HEK293T (cell line): ENCODE measurements around the gene FTO.

ENCODE experiments used
- BHLHE40 ChIP-seq: fragments of 450-650 bp; IDR thresholded peaks from 2 replicates; pipeline ENCODE4 v1.6.1; 2016; ENCODE audit warnings: mild to moderate bottlenecking, moderate library complexity, borderline replicate concordance
- ELF4 ChIP-seq: fragments of 450-650 bp; IDR thresholded peaks from 2 replicates; pipeline ENCODE4 v1.6.1; 2017; ENCODE audit warnings: antibody characterized with exemption
- FOXA1 ChIP-seq: fragments of 450-650 bp; IDR thresholded peaks from 2 replicates; pipeline ENCODE4 v1.6.1; 2016; ENCODE audit warnings: mild to moderate bottlenecking
- FOXK2 ChIP-seq: fragments of 450-650 bp; IDR thresholded peaks from 2 replicates; pipeline ENCODE4 v1.6.1; 2016; ENCODE audit warnings: mild to moderate bottlenecking
- FOXM1 ChIP-seq: fragments of 450-650 bp; IDR thresholded peaks from 2 replicates; pipeline ENCODE4 v1.6.1; 2017; ENCODE audit warnings: mild to moderate bottlenecking, borderline replicate concordance
- HDGF ChIP-seq: fragments of 450-650 bp; IDR thresholded peaks from 2 replicates; pipeline ENCODE4 v1.6.1; 2017; ENCODE audit warnings: antibody characterized with exemption, borderline replicate concordance
- LEF1 ChIP-seq: fragments of 450-650 bp; IDR thresholded peaks from 2 replicates; pipeline ENCODE4 v1.6.1; 2017; ENCODE audit warnings: mild to moderate bottlenecking, borderline replicate concordance
- NFRKB ChIP-seq: fragments of 450-650 bp; IDR thresholded peaks from 2 replicates; pipeline ENCODE4 v1.6.1; 2016; ENCODE audit warnings: mild to moderate bottlenecking, moderate library complexity
- SP1 ChIP-seq: fragments of 450-650 bp; IDR thresholded peaks from 2 replicates; pipeline ENCODE4 v1.6.1; 2017
- SUZ12 ChIP-seq: fragments of 450-650 bp; IDR thresholded peaks from 2 replicates; pipeline ENCODE4 v1.6.1; 2016; ENCODE audit warnings: mild to moderate bottlenecking
- TARDBP ChIP-seq: fragments of 450-650 bp; IDR thresholded peaks from 2 replicates; pipeline ENCODE4 v1.6.1; 2016
- ZNF384 ChIP-seq: fragments of 450-650 bp; IDR thresholded peaks from 2 replicates; pipeline ENCODE4 v1.6.1; 2016

- TF ChIP-seq SP1: no peak
- TF ChIP-seq BHLHE40: no peak
- TF ChIP-seq SUZ12: no peak
- TF ChIP-seq TARDBP: no peak
- TF ChIP-seq ZNF384: no peak
- no peak for TF ChIP-seq NFRKB
- no peak for TF ChIP-seq FOXA1
- TF ChIP-seq ELF4: no peak
- TF ChIP-seq FOXM1: no peak
- TF ChIP-seq FOXK2: no peak
- TF ChIP-seq HDGF: no peak
- TF ChIP-seq LEF1: no peak
Observed at GRCh38 chr16:54072237-54072636, 368.3 kb downstream of the FTO start.
